Left lung (tissue), 10 donors: ENCODE measurements around the gene MRPL1. TPM values are rescaled to one million over a fixed set of nuclear protein-coding genes. Genes with fewer than 3 reads are reported as not detected.
A peak's percentile ranks its signal among the peaks of the same experiment; 100 is the strongest.
"Not testable (repeated sequence)": the region's sequence is repeated elsewhere in the genome, so short reads cannot be mapped to it uniquely, and the experiment has no call there.

ENCODE experiments used
- ATAC-seq: fragments of 200-7000 bp; cut with Tn5 transposase; one replicate; pipeline ENCODE4 v1.9.1; 2020; ENCODE audit warnings: moderate library complexity
- DNase-seq, 4 donors: peaks; one replicate each; pipeline ENCODE4 v3.0.0-alpha.2; 2013 to 2020
- H3K27ac ChIP-seq, 2 donors: fragments of 200-600 bp; sonication (generic) in 1 of 2; one replicate each; pipeline versions ENCODE4 v1.5.0 to v1.8.0; 2020 to 2021
- H3K27me3 ChIP-seq, 2 donors: fragments of 200-600 bp; sonication (generic) in 1 of 2; one replicate each; pipeline versions ENCODE4 v1.5.0 to v1.8.0; 2020 to 2021
- H3K36me3 ChIP-seq, 2 donors: fragments of 200-600 bp; sonication (generic) in 1 of 2; one replicate each; pipeline versions ENCODE4 v1.5.0 to v1.8.0; 2020 to 2021
- H3K4me1 ChIP-seq, 2 donors: fragments of 200-600 bp; one replicate each; pipeline ENCODE4 v1.8.0; 2021
- H3K4me3 ChIP-seq, 2 donors: fragments of 200-600 bp; sonication (generic) in 1 of 2; one replicate each; pipeline versions ENCODE4 v1.5.0 to v1.8.0; 2020 to 2021; ENCODE audit warnings: mild to moderate bottlenecking in 1 of 2
- H3K9me3 ChIP-seq, 2 donors: fragments of 200-600 bp; sonication (generic) in 1 of 2; one replicate each; pipeline versions ENCODE4 v1.5.0 to v1.8.0; 2020 to 2021
- CTCF ChIP-seq, 2 donors: fragments of 200-600 bp; sonication (generic) in 1 of 2; IDR thresholded peaks; one replicate each; pipeline versions ENCODE4 v1.5.0 to v1.8.0; 2021; ENCODE audit warnings: antibody characterized with exemption in 2 of 2
- intact Hi-C, 2 donors: fragments of 100-400 bp; cut with DNase I; formaldehyde crosslinking; loops; one replicate each; pipeline versions ENCODE4 v1.11.2 to v1.14.2; 2022
- polyA plus RNA-seq, 6 donors: library from polyadenylated mRNA; unstranded; fragments of 120-200 nt; gene quantifications; one replicate each; pipeline ENCODE4 v1.2.1, GENCODE V29; 2013; ENCODE audit not compliant: insufficient read length in 6 of 6
- total RNA-seq, 2 donors: library from RNA; stranded (reverse); fragmentation: NEBNext Ultra II Directional; extraction: Animal tissue kit (Norgen Biotek cat#: 25700); gene quantifications; one replicate each; pipeline ENCODE4 v1.2.1, GENCODE V29; 2021
- donor health status: DM: no; HTN: yes; CAD: no.
- donor health status: DM: no; HTN: no; CAD: no.

The MRPL1 gene
- total and polyA plus RNA-seq, 8 donors: 19.2 to 55.6 (median 47.8) TPM

- TF ChIP-seq CTCF (IDR thresholded peaks at IDR 0.05): no peak
- Histone ChIP-seq H3K27ac (no peak overlapping the region), H3K27me3 (no peaks in the 10 kb centered on the region), H3K9me3 (no peaks in the 10 kb centered on the region), H3K36me3 (no peaks in the 10 kb centered on the region), H3K4me3 (no peak overlapping the region), H3K4me1 (peaks cover 0 to 5% of the 10 kb centered on the region in 2 donors)
- intact Hi-C loops: loop anchor here in 1 of 2 donors (10.0 kb wide), 1 partner anchor 552 kb away; no protein-coding TSS in a partner anchor
- ATAC-seq (no peak), DNase-seq (no peak)
These were observed 100.4 kb downstream of the MRPL1 start for GRCh38 chr4:77963004-77963403.

GRCh38 chr4:77973657-77974056 lies 111.0 kb downstream of the MRPL1 start:
- H3K27ac ChIP-seq, H3K27me3 ChIP-seq, ATAC-seq, intact Hi-C loops, DNase-seq, H3K4me1 ChIP-seq, H3K36me3 ChIP-seq, H3K4me3 ChIP-seq, H3K9me3 ChIP-seq: not testable (repeated sequence)

GRCh38 chr4:77982900-77983540 lies 120.4 kb downstream of the MRPL1 start:
- intact Hi-C loops, H3K27ac ChIP-seq, H3K36me3 ChIP-seq, H3K9me3 ChIP-seq, H3K4me1 ChIP-seq, ATAC-seq, H3K27me3 ChIP-seq, H3K4me3 ChIP-seq, DNase-seq: not testable (repeated sequence)

GRCh38 chr4:77983612-77984311 lies 121.1 kb downstream of the MRPL1 start:
- H3K4me1 ChIP-seq, intact Hi-C loops, ATAC-seq: not testable (repeated sequence)

GRCh38 chr4:77989968-77990367 lies 127.3 kb downstream of the MRPL1 start:
- DNase-seq (no peak), ATAC-seq (no peak)
- no peaks in the 10 kb centered on the region for H3K36me3 ChIP-seq
- H3K27ac ChIP-seq: no peak overlapping the region
- intact Hi-C loops: no loop called here
- TF ChIP-seq CTCF (IDR thresholded peaks at IDR 0.05): no peak
- H3K27me3 ChIP-seq: no peaks in the 10 kb centered on the region
- H3K4me3 ChIP-seq: no peak overlapping the region
- H3K9me3 ChIP-seq: no peaks in the 10 kb centered on the region
- no peaks in the 10 kb centered on the region for H3K4me1 ChIP-seq

More at GRCh38 chr4:77983612-77984311, 121.1 kb downstream of the MRPL1 start:
- H3K4me3 ChIP-seq, H3K36me3 ChIP-seq, H3K27ac ChIP-seq, H3K27me3 ChIP-seq, H3K9me3 ChIP-seq: not testable (repeated sequence)
- peak in 1 of 4 donors; percentile 54 for DNase-seq

GRCh38 chr4:77990456-77990855 lies 127.8 kb downstream of the MRPL1 start:
- H3K27me3 ChIP-seq: no peaks in the 10 kb centered on the region
- no peaks in the 10 kb centered on the region for H3K9me3 ChIP-seq
- ATAC-seq: no peak
- intact Hi-C loops: no loop called here
- TF ChIP-seq CTCF (IDR thresholded peaks at IDR 0.05): no peak
- DNase-seq: peak in 2 of 4 donors; percentile 63 to 75
- H3K27ac ChIP-seq: no peak overlapping the region
- H3K36me3 ChIP-seq: no peaks in the 10 kb centered on the region
- H3K4me3 ChIP-seq: no peak overlapping the region
- H3K4me1 ChIP-seq: no peaks in the 10 kb centered on the region
